ENCODE data around the gene SNRPA. TPM values are rescaled to one million over a fixed set of nuclear protein-coding genes. Genes with fewer than 3 reads are reported as not detected.
"Not testable (repeated sequence)": the region's sequence is repeated elsewhere in the genome, so short reads cannot be mapped to it uniquely, and the experiment has no call there.

SNRPA gene
- total RNA-seq, 1 experiment from 2014 or later = 93.3 TPM

GRCh38 chr19:40744554-40745401 is 6.2 kb upstream of the SNRPA start:
- DNase-seq (ENCODE audit: low read depth) = no peak

GRCh38 chr19:40745402-40745780 is 5.6 kb upstream of the SNRPA start:
- DNase-seq (ENCODE audit: low read depth) = peak; percentile 55

DNA sequence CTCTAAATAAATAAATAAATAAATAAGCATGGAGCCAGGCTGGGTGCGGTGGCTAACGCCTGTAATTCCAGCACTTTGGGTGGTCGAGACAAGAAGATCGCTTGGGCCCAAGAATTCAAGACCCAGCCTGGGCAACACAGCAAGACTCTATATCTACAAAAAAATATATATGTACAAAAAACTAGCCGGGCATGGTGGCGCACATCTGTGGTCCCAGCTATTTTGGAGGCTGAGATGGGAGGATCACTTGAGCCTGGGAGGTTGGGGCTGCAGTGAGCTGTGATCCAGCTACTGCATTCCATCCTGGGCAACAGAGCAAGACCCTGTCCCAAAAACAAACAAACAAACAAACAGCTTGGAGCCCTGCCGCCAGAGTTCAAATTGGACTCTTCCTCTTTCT is 3.5 kb upstream of the SNRPA start:
- no peak for DNase-seq (ENCODE audit: low read depth)

DNA sequence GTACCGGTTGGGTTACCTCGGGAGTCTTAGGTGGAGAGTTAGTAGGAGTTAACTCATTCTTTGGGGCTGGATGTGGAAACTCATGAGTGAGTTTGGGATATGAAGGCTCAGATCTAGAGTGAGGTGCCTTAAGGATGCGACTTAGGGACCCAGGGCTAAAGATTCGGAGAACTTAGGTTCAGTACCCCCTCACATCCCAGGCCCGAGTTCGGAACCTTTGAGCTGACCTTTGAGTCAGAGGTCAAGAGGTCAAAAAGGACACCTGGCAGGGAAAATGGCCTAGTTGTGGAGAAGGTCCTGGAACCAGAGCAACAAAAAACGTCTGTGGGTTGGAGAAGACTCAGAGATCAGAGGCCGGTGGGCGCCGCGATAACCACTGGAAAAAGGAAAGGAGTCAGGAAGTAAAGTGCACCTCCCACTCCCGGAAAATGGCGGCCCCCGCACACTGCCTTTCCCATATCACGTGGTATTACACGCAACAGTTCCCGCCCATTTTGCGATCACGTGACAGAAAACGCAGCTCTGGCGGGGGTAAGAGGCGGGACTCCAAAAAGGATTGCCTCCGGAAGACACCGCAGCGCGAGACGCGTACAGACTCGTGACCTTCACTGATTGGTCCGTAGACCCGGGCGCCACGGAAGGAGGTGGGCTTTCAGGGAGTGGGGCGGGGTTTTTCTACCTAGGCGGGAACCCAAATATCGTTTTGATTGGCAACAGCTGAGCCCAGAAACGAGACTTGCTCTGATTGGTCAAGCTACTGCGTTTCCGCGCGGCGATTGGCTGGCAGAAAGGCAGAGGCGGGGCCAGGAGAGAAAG is 737 bp upstream of the SNRPA start, which contains the start of gene ACTMAP:
TSS of gene ACTMAP (minus strand) at position 420 of the 816 bp plus-strand sequence. CDS start 674 bp downstream, outside the sequence.
- peak; percentile 100 for DNase-seq (ENCODE audit: low read depth)

DNA sequence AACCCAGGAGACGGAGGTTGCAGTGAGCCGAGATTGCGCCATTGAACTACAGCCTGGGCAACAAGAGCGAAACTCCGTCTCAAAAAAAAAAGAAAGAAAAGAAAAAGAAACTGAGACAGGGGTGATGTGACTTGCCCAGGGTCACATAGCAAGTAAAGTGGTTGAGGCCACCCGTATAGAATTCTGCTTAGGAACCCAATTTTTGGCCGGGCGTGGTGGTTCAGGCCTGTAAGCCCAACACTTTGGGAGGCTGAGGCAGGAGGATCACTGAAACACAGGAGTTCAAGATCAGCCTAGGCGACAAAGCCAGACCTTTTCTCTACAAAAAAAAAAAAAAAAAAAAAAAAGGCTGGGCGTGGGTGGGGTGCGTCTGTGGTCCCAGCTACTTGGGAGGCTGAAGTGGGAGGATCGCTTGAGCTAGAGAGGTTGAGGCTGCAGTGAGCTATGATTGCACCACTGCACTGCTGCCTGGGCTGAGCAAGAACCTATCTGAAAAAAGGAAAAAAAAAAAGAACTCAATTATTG is 1.3 kb downstream of the SNRPA start:
- no peak for DNase-seq (ENCODE audit: low read depth)

DNA sequence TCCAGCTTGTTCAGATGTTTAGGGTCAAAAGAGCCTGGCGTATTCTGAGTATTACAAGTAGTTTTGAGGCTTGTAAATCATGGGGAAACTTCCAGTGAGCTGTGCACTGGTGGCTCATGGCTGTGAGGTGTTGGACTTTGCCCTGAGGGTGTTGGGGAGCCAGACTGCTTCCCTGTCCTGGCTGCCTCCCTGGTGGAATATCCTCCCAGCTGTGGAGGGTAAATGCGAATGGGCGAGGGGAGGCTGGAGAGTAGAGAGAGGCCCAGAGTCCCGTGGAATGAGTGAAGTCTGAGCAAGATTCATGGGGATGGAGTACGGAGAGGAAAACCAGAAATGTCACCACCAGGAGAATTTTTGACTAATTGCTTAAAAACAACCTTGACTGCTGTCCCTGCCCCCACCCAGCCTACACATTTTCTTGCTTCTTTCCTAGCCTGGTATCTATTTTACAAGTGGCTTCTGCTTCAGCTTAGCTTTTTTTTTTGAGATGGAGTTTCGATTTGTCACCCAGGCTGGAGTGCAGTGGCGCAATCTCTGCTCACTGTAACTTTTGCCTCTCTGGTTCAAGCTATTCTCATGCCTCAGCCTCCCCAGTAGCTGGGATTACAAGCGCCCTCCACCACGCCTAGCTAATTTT is 3.7 kb downstream of the SNRPA start:
- peak; percentile 54 for DNase-seq (ENCODE audit: low read depth)

- no peak for DNase-seq (ENCODE audit: low read depth)
These were observed 4.2 kb downstream of the SNRPA start for GRCh38 chr19:40755248-40755624.

- DNase-seq (ENCODE audit: low read depth) = no peak
These were observed 4.8 kb downstream of the SNRPA start for GRCh38 chr19:40755791-40756190.

DNA sequence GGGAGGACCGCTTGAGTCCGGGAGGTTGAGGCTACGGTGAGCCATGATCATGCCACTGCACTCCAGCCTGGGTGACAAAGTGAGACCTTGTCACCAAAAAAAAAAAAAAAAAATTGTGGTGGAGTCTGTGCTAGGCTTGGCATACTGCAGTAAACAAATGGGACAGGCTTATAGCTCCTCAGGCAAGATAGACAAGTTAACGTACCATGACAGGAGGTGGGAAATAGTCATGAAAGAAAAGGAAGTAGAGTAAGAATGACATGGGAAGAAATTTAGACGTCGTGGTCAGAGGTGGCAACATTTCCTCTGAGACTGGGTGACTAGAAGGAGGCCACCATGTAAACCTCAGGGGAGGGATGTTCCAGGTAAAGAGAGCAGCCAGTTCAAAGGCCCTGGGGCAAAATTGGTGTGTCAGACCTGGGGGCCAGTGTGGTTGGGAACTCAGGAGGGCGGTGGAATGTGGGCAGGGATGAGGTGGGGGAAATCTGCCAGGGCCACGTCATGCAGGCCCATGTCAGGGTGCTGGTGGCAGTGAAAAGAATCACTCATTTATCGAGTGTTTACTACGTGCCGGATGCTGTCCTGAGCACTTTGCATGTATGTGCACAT is 5.6 kb downstream of the SNRPA start:
- peak; percentile 83 for DNase-seq (ENCODE audit: low read depth)

- no peak for DNase-seq (ENCODE audit: low read depth)
These were observed 7.5 kb downstream of the SNRPA start for GRCh38 chr19:40758491-40758890.

- DNase-seq (ENCODE audit: low read depth) = no peak
These were observed 8.3 kb downstream of the SNRPA start for GRCh38 chr19:40759352-40759751.

GRCh38 chr19:40762754-40763470 is 11.9 kb downstream of the SNRPA start:
- DNase-seq (ENCODE audit: low read depth) = no peak

- DNase-seq (ENCODE audit: low read depth) = no peak
These were observed 12.5 kb downstream of the SNRPA start for GRCh38 chr19:40763526-40763925.

DNA sequence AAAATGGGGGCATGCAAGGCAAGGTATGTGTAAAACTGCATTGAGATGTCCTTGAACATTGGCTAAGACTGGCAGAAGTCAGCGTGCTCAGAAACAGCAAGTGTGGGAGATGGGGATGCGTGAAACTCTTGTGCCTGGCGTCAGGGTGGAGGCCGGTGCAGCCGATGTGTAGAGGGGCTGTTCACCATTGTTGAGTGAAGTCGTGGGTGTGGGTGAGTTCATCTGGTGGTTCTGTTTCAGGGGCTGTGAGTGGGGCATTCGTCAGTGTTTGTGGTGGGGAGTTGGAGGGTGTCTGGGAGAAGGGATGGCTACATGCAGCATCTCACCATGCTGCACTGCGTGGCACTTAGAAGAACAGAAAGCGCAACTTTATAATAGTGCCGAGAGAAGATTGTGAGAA is 13.0 kb downstream of the SNRPA start:
- no peak for DNase-seq (ENCODE audit: low read depth)

- not testable (repeated sequence) for DNase-seq (ENCODE audit: low read depth)
These were observed 15.4 kb downstream of the SNRPA start for GRCh38 chr19:40766385-40766784.

DNA sequence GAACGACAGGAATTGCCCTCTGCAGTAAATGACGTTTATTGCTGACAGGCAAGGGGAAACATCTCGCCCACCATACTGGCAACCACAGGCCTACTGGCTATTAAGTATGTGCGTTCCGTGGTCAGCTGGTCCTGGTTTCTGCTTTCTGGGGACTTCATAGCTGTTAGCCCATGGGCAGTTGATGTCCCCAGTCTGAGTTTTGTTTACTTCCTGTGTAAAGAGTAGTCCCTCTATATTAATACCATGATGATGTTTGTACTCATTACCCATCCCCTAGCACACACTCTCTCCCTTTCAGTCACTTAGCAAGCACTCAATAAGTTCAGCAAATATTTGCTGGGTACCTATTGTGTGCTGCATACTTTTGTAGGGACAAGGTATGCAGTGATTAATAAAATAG is 17.9 kb downstream of the SNRPA start:
- DNase-seq (ENCODE audit: low read depth) = peak; percentile 33

DNA sequence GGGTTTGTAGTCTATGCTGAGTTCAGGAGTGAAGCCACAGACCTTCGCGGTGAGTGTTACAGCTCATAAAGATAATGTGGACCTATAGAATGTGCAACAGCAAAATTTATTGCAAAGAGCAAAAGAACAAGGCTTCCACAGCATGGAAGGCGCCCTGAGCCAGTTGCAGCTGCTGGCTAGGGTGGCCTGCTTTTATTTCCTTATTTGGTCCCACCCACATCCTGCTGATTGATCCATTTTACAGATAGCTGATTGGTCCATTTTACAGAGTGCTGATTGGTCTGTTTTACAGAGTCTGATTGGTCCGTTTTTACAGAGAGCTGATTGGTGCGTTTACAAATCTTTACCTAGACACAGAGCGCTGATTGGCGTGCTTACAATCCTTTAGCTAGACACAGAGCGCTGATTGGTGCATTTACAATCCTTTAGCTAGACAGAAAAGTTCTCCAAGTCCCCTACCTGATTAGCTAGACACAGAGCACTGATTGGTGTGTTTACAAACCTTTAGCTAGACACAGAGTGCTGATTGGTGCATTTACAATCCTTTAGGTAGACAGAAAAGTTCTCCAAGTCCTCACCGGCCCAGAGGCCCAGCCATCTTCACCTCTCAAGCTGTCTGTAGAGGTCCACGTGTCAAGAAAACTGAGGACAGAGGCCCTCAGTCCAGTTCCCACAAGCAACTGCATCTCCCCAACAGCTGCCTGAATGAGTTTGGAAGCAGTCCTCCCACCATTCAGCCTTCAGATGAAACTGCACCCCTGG is 20.3 kb downstream of the SNRPA start:
- not testable (repeated sequence) for DNase-seq (ENCODE audit: low read depth)

DNA sequence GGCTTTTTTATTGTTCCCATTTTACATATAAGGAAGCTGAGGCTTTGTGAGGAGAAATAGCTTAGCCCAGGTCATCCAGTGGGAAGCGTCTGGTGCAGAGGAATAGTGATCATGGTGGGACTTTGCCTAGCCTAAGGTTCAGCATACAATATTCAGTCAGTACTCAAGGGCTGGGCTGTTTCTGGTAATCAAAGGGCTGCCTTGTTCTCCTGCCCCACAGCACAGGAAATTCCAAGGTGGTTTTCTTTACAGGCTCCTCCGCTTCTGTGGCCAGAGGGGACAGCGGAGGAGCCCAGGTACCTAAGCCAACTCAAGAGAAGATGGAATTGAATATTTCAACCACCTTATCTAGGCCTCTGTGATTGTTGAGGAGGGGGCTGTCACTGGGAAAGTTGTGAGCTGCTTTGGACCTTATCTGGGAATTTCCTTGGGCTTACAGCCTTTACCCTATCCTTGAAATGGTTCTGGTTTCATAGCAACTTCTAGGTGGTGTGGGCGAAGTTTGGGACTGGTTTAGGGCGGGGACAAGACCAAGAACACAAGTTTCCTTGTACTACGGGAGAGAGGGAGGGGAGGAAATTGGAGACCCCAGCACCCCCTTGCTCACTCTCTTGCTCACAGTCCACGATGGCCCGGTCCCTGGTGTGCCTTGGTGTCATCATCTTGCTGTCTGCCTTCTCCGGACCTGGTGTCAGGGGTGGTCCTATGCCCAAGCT is 24.1 kb downstream of the SNRPA start, which contains the start of gene MIA:
TSS of gene MIA (plus strand) at position 606 of the 716 bp plus-strand sequence. CDS start at position 628, 22 bp downstream.
- DNase-seq (ENCODE audit: low read depth) = peak; percentile 48

GRCh38 chr19:40775632-40776022 is 24.6 kb downstream of the SNRPA start:
- DNase-seq (ENCODE audit: low read depth) = no peak

All from M059J (cell line).